HG02759 (cell line): Measurements from ENCODE around the gene UBALD2.
"Not testable (repeated sequence)": the region's sequence is repeated elsewhere in the genome, so short reads cannot be mapped to it uniquely, and the experiment has no call there.

Experiments used
- ATAC-seq: cut with Tn5 transposase; IDR thresholded peaks from one replicate; pipeline ENCODE4 v1.9.1; 2021; ENCODE audit warnings: mild to moderate bottlenecking, moderate library complexity; ENCODE audit not compliant: unreplicated experiment

Gene UBALD2

GRCh38 chr17:76262732-76263344 lies 2.3 kb upstream of the UBALD2 start:
- no peak for ATAC-seq

- no peak for ATAC-seq
These were observed 1.3 kb upstream of the UBALD2 start for GRCh38 chr17:76263896-76264295.

DNA sequence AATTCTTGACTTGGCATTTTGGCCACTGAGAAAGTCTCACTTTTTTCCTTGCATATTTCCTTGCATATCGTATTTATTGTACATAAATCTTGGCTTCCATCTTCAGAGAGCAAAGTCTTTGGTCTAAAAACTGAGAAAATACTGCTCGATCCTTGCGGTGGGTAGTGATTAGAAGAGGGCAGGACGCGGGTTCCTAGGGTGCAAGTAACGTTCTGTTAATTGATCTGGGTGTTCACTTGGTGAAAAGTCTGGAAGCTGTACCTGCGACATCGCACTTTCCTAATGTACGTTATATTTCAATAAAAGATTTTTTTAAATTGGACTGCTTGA lies 758 bp upstream of the UBALD2 start:
- no peak for ATAC-seq

- ATAC-seq, result peak; percentile 0
These were observed 586 bp downstream of the UBALD2 start for GRCh38 chr17:76265624-76266243.

- ATAC-seq, result no peak
These were observed 1.2 kb downstream of the UBALD2 start for GRCh38 chr17:76266244-76266938.

- no peak for ATAC-seq
These were observed 2.0 kb downstream of the UBALD2 start for GRCh38 chr17:76267051-76267576.

GRCh38 chr17:76267581-76268001 lies 2.4 kb downstream of the UBALD2 start:
- not testable (repeated sequence) for ATAC-seq

DNA sequence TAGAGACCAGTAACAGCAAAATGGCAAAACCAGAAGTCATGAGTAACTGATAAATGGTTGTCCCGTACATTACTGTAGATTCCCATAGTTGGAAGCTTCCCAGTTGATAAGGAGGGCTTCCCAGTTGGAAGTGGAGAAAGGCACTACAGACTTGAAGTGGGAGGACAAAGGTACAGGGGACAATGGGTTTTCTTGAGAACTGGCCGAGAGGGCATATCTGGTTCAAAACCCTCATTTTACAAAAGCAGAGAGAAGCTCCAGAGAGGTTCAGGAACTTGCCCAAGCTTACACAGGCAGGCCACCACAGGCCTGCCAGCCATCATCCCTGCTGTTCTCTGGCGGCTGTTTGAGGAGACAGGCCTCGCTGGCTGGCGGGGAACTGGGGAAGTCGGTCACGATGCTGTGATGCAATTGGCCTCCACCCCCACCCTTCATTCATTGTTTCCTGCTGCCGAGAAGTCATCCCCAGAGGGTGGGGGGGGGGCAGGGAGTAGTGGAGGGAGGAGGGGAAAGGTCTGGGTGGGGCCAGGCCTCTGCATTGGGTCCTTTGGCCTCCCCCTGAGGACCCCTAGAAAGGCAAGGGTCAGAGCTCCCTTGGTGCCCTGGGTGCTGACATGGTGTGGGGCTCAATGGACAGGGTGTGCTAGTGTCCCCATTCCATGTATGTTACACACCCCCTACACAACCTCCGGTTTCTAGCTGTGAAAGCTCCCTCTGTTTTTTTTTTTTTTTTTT lies 3.0 kb downstream of the UBALD2 start:
- no peak for ATAC-seq

- ATAC-seq, result no peak
These were observed 4.1 kb downstream of the UBALD2 start for GRCh38 chr17:76268991-76269981.

GRCh38 chr17:76270127-76270592 lies 5.0 kb downstream of the UBALD2 start:
- no peak for ATAC-seq

DNA sequence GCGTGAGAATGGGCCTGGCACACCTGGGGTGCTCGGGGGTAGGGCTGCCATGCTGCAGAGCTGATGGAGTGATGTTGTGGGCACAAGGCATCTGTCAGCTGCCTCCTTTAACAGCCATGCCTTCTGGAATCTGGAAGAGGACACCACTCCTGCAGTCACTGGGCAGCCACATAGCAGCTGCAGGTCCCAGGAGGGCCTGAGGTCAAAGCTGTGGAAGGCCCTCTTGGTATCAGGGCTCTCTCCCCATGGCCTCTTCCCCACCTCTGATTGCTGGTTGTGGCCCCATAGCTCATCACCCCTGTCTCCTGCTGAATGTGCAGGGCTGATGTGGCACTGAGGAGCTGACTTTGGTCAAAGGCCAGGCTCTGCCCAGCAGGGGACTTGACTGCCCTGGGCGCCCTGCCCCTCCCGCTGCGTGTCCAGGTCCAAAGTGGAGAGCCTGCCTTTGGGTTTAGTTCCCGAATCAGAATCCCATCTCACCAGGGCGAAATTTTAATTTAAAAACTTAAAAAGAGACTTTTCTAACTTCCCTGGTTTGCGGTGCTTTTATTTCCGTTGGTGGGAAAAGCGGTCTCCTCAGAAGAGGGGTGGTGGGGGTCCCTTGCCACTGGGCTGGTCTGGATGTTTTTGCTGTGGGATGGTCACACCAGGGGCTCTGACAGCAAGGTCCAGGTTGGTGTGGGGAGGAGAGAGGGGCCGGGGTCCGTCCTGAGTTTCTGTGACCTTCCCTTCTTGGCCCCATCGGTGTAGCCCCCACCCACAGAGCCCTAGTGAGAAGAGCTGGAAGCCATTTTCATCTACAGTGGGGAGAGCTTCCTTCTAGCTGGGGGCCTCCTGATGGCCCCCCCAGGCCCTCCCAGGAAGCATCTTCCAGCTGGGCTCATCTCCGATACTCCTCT lies 5.9 kb downstream of the UBALD2 start:
- no peak for ATAC-seq

- peak; percentile 60 for ATAC-seq
These were observed 6.8 kb downstream of the UBALD2 start for GRCh38 chr17:76271669-76272540.

GRCh38 chr17:76272541-76273444 lies 7.6 kb downstream of the UBALD2 start:
- peak; percentile 16 for ATAC-seq

GRCh38 chr17:76273445-76274111 lies 8.4 kb downstream of the UBALD2 start:
- ATAC-seq, result no peak

- ATAC-seq, result no peak
These were observed 9.2 kb downstream of the UBALD2 start for GRCh38 chr17:76274112-76274956.
